ENCODE data around the gene OGDH.

OGDH gene

GRCh38 chr7:44749992-44750391 lies 143.6 kb downstream of the OGDH start:
- TF ChIP-seq CTCF (conservative IDR thresholded peaks at IDR 0.05) (no peak), ZFX (IDR thresholded peaks at IDR 0.05) (no peak)
- H3K27ac ChIP-seq, result no peak overlapping the region

GRCh38 chr7:44750424-44750823 lies 144.0 kb downstream of the OGDH start:
- H3K27ac ChIP-seq, result no peak overlapping the region
- TF ChIP-seq ZFX (IDR thresholded peaks at IDR 0.05), result no peak
- no peak for TF ChIP-seq CTCF (conservative IDR thresholded peaks at IDR 0.05)

GRCh38 chr7:44750921-44751571 lies 144.6 kb downstream of the OGDH start:
- H3K27ac ChIP-seq, result no peak overlapping the region
- TF ChIP-seq ZFX (IDR thresholded peaks at IDR 0.05), result no peak
- TF ChIP-seq CTCF (conservative IDR thresholded peaks at IDR 0.05), result no peak

- no peak overlapping the region for H3K27ac ChIP-seq
- TF ChIP-seq CTCF (conservative IDR thresholded peaks at IDR 0.05), result no peak
- no peak for TF ChIP-seq ZFX (IDR thresholded peaks at IDR 0.05)
These were observed 146.4 kb downstream of the OGDH start for GRCh38 chr7:44752822-44753221.

- no peak for TF ChIP-seq ZFX (IDR thresholded peaks at IDR 0.05)
- no peak for TF ChIP-seq CTCF (conservative IDR thresholded peaks at IDR 0.05)
- H3K27ac ChIP-seq, result no peak overlapping the region
These were observed 148.6 kb downstream of the OGDH start for GRCh38 chr7:44754802-44755697.

GRCh38 chr7:44755698-44756627 lies 149.5 kb downstream of the OGDH start:
- no peak overlapping the region for H3K27ac ChIP-seq
- no peak for TF ChIP-seq CTCF (conservative IDR thresholded peaks at IDR 0.05)
- no peak for TF ChIP-seq ZFX (IDR thresholded peaks at IDR 0.05)
